IPS DF 4.7 (cell line): ENCODE measurements around the gene GLYAT.
"Not testable (repeated sequence)": the region's sequence is repeated elsewhere in the genome, so short reads cannot be mapped to it uniquely, and the experiment has no call there.

Experiments used
- DNase-seq: peaks from one replicate; pipeline ENCODE4 v3.0.0-alpha.2; 2013; ENCODE audit warnings: low spot score; ENCODE audit errors: extremely low read depth

Gene GLYAT

GRCh38 chr11:58742981-58743880, 11.5 kb upstream of the GLYAT start:
- no peak for DNase-seq

GRCh38 chr11:58742140-58742539, 10.4 kb upstream of the GLYAT start:
- no peak for DNase-seq

GRCh38 chr11:58741127-58741526, 9.4 kb upstream of the GLYAT start:
- no peak for DNase-seq

GRCh38 chr11:58740447-58740846, 8.7 kb upstream of the GLYAT start:
- DNase-seq = no peak

GRCh38 chr11:58739725-58740430, 8.1 kb upstream of the GLYAT start:
- DNase-seq = no peak

GRCh38 chr11:58734681-58735490, 3.1 kb upstream of the GLYAT start:
- no peak for DNase-seq

- DNase-seq = no peak
Measured at GRCh38 chr11:58730507-58731089, 1.1 kb downstream of the GLYAT start.

- no peak for DNase-seq
Measured at GRCh38 chr11:58727415-58727797, 4.3 kb downstream of the GLYAT start.

GRCh38 chr11:58726737-58727414, 4.9 kb downstream of the GLYAT start:
- no peak for DNase-seq

- no peak for DNase-seq
Measured at GRCh38 chr11:58719406-58720117, 12.2 kb downstream of the GLYAT start.

GRCh38 chr11:58712531-58712930, 19.2 kb downstream of the GLYAT start:
- no peak for DNase-seq

GRCh38 chr11:58711832-58712231, 19.9 kb downstream of the GLYAT start:
- DNase-seq = no peak

- no peak for DNase-seq
Measured at GRCh38 chr11:58707767-58708166, 24.0 kb downstream of the GLYAT start.

GRCh38 chr11:58696825-58697224, 34.9 kb downstream of the GLYAT start:
- not testable (repeated sequence) for DNase-seq

- DNase-seq = no peak
Measured at GRCh38 chr11:58693026-58693425, 38.7 kb downstream of the GLYAT start.

- no peak for DNase-seq
Measured at GRCh38 chr11:58691675-58692074, 40.1 kb downstream of the GLYAT start.

GRCh38 chr11:58688789-58689503, 42.8 kb downstream of the GLYAT start:
- no peak for DNase-seq

- no peak for DNase-seq
Measured at GRCh38 chr11:58685973-58686722, 45.6 kb downstream of the GLYAT start.

- DNase-seq = not testable (repeated sequence)
Measured at GRCh38 chr11:58682660-58683059, 49.1 kb downstream of the GLYAT start.
